Activated CD4-positive, alpha-beta T cell treated with anti-CD3 and anti-CD28 coated beads for 4 hours (primary cell): ENCODE results near the gene RAB40C.

Experiments used
- DNase-seq, 2 donors: peaks; one replicate each; pipeline ENCODE4 v3.0.0-alpha.2; 2020

Gene RAB40C

GRCh38 chr16:633336-634050 lies 43.6 kb downstream of the RAB40C start:
- no peak for DNase-seq

- no peak for DNase-seq
Measured at GRCh38 chr16:634051-634670, 44.3 kb downstream of the RAB40C start.

GRCh38 chr16:634996-635395 lies 45.1 kb downstream of the RAB40C start:
- DNase-seq, result no peak

- DNase-seq, result peak in 1 of 2 donors; percentile 19
Measured at GRCh38 chr16:635573-636205, 45.8 kb downstream of the RAB40C start.

- peak; percentile 89 to 93 for DNase-seq
Measured at GRCh38 chr16:636206-637080, 46.6 kb downstream of the RAB40C start, which contains the start of gene METTL26. METTL26 (minus strand) TSS chr16:636305; CDS start chr16:636290, 15 bp downstream.

DNA sequence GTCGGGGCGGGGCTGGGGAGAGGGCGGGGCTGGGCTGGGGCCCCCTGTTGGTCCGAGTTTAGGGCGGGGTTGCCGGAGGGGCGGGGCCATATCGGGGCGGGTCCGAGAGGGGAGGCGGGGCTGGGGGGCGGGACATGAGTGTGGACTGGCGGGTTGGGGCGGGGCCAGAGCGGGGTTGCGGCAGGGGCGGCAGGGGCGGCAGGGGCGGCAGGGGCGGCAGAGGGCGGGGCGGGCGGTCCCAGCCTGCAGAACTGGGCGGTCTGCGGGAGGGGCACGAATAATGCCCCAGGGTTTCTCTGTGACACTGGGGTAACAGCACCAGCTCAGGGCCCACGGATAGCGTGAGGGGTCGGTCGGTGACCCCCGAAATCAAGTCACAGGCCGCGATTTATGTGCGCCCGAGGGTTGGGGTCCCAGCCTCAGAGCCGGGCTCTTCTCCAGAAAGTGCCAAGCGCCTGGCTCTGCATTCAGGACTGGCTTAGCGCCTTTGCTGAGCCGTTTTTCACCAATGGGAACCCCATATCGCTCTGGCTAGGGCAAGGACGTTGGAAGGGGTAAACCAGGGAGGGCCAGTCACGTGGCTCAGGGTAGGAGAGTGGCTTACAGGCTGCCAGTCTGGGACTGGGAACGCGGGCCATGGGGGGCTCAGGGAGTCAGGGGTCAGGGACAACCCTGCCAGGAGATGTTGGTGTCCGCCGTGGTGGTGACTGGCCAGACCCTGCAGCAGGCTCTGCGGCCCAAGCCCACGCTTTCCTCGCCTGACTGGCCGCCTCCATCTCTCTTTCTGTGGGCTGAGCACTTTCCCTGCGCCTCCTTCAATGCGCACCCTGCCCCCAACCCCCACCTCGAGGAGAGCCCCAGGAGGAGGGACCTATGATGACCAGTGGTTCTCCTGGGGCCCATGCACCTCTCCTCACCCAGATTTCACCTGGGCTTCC lies 47.5 kb downstream of the RAB40C start:
- DNase-seq, result peak; percentile 85 to 93

DNA sequence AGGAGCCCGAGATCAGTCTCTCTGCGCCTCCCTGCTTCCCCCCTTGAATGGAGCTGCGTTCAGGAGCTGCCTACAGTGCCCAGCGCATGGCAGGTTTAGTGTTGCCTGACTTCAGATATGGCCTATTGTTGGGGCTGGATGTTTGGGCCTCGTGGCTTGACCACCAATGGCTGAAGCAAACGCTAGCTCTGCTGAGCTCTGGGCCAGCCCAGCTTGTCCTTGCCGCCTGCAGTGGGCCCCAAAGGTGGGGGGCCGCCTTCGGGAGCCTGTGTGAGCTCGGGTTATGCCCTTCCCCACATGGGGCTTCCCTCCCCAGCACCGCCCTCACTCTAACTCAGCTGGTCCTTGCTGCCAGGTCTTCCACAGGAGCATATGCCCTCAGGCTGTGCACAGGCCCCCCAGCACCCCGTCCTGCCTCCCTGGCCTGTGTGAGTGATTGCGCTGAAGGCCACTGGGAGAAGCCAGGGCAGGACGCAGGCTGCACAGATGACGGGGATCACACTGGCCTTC lies 48.2 kb downstream of the RAB40C start:
- no peak for DNase-seq

GRCh38 chr16:638836-639235 lies 49.0 kb downstream of the RAB40C start:
- no peak for DNase-seq

GRCh38 chr16:640614-641013 lies 50.7 kb downstream of the RAB40C start:
- DNase-seq, result no peak

DNA sequence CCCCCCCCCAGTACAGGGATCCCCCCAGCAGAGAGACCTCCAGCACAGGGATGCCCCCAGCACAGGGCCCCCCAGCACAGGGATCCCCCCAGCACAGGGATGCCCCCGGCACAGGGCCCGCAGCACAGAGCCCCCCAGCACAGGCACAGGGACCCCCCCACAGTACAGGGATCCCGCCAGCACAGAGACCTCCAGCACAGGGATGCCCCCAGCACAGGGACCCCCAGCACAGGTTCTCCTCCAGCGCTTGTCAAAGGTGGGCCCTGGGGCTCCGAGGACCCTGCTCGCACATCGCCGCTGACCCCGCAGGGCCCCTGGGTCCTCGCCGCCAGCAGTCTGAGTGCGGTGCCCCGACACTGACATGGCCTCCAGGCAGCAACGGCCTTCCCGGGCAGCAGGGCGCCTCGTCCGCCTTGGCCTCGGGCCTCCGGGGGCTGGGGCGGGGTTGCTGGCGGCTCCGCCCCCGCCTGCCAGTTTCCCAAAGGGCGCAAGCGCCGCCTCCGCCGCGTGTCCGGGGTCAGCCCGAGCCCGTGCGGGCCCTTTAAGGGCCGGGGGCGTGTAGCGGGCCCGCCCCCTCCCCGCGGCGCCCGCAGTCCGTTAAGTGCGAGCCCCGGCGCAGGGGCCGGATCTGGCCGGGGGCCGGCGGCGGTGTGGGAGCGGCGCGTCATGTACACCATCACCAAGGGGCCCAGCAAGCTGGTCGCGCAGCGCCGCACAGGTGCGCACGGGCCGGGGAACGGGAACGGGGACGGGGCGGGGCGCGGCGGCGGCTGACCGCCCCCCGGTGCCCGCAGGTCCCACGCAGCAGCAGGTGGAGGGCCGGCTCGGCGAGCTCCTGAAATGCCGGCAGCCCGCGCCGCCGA lies 51.7 kb downstream of the RAB40C start, which contains the start of gene MCRIP2:
MCRIP2 (plus strand) TSS at position 503 of the 863 bp plus-strand sequence; CDS start at position 667, 164 bp downstream.
- peak; percentile 60 to 67 for DNase-seq

DNA sequence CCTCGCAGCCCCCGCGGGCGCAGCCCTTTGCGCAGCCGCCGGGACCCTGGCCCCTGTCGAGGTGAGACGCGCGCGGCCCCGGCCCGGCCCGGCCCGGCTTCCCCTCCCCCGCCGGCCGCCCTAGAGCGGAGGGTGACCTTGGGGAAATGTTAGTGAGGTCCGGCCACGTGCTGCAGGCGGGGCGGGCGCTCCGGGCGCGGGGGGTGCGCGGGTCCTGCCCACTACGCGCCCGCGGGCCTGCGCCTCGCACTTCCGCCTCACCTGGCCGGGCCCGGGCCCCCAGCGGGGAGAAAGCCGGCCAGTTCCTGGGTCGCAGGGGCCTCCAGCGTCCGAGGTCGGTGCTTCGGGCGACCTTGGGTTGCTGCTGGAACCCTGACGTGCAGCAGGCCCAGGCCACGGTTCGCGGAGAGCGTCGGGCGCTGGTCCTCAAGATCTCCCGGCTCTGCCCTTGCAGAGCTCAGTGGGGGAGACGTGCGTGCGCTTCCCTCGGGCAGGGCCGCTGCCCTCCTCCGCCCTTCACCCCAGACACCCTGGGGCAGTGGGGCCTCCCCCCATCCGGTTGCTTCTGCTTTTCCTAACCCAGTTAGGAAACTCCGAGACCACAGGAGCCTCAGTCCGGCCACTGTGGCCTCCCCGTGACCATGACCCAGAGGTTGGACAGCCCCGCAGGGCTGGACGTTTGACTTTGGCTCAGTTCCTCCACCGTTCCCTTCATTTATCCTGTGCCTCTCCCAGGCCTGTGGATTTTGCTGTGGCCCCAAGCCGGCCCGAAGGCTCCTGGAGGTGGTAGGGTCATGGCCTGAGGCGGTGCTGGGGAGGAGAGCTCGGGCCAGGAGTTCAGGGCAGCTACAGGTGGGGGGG lies 52.6 kb downstream of the RAB40C start:
- peak in 1 of 2 donors; percentile 31 for DNase-seq

GRCh38 chr16:643050-643368 lies 53.1 kb downstream of the RAB40C start:
- DNase-seq, result no peak

- no peak for DNase-seq
Measured at GRCh38 chr16:644556-644955, 54.7 kb downstream of the RAB40C start.

DNA sequence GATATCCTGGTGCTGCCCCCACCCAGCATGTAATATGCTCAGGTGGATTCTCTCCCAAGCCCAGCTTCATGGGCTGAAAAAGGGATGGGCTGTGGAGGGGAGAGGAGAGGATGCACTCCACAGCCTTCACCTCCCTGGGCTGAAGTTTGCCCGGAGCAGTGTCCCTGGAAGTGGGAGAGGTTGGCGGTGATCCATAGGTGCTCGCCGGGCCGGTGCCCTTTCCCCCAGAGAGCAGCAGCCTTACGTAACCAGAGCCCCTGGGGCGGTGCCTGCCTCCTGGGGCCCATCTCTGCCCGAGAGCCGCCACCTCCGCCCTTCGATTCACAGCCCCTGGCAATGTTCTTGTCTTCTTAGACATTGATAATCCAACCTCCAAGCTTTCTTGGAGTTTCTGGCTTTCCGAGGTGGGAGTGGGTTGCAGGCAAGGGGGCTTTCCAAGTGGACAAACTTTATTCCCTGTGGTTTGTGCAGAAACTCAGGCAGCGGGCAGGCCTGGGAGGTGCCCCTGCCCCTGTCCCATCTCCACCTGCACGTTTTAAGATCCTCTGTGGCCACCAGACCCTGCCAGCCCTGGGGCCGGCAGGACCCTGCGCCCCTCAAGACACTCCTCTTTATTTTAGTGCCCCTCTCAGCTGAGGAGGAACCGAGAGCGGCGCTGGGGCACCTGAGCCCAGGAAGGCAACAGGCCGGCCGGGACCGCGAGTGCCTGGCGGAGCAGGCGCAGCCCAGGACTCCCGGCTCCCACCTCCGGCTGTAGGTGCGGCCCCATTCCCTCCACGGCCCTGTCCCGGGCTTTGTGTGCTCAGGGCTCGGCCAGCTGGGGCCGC lies 56.2 kb downstream of the RAB40C start:
- DNase-seq, result no peak

DNA sequence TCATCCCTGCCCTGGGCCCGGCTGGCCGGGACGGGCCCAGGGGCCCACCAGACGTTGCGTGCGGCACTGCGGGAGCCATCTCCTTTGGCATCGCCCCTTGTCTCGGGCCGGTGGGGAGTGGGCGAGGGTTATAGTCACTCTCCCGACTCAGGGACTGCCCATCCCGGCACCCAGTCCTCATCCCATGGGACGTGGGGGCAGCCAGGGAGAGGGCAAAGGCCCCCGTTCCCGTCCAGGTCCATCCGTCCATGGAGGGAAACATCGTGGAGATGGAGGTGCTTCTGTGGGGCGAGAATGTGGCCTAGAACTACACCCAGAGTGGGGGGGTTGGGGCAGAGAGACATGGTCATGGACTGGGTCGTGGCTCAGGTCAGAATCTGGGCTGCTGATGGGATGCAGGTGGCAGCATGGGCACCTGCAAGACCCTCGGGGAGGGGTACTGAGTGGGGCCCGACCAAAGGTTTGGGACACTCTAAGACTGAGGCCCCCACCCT lies 56.9 kb downstream of the RAB40C start:
- DNase-seq, result no peak

DNA sequence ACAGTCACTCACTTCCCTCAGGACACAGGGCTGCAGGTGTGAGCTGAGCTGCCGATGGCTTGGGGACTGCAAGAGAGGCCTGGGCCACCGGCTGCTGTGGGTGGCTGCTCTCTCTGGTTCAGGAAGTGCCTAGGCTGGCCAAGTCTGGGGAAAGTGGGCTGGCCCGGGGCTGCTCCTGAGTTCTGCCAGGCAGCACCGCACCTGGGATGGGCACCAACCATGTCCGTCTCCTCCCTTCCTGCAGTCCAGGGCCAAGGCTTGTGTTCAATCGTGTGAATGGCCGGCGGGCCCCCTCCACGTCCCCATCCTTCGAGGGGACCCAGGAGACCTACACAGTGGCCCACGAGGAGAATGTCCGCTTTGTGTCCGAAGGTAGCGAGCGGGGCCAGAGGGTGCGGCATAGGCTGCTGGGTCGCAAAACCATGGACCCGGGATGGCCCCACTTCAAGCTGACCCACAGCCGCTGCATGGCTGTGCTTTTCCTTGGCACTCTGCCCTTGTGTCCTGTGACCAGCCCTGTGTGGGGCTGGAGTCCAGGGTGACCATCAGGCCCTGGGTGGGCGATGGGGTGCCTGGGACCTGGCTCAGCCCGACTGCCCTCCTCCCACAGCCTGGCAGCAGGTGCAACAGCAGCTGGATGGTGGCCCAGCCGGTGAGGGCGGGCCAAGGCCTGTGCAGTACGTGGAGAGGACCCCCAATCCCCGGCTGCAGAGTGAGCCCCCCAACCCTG lies 57.5 kb downstream of the RAB40C start:
- no peak for DNase-seq

DNA sequence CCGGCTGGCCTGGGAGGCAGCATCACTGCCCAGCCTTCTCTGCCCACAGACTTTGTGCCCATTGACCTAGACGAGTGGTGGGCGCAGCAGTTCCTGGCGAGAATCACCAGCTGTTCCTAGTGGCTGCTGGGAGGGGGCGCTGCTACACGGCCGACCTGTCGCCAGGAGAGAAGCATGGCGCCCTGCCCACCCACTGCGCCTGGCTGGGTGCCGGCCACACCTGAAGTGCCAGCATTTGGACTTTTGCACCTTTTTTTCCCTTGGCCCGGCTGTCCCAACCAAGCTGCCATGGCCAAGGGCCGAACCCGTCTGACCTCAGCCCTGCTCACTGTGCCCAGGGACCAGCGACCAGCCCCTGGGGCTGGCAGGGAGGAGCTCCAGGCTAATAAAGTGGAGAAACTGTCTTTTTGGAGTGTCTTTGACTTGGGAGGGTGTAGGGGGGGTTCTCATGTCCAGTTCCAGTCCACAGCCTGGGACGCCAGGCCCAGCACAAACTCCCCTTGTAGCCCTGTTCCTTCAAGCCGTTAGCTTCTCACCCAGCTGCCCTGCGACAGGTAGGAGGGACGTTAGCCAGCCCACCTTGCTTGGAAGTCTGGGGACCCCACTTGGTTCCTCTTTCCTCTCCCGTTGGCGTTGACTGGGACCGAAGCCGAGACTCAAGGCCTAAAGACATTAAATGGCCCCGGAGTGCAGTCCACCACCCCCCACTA lies 58.4 kb downstream of the RAB40C start:
- peak in 1 of 2 donors; percentile 34 for DNase-seq
